MG63 (cell line): ENCODE measurements around the gene MYOF. TPM values are rescaled to one million over a fixed set of nuclear protein-coding genes. Genes with fewer than 3 reads are reported as not detected.
"Not testable (repeated sequence)": the region's sequence is repeated elsewhere in the genome, so short reads cannot be mapped to it uniquely, and the experiment has no call there.

ENCODE experiments used
- DNase-seq: peaks from one replicate; pipeline ENCODE4 v3.0.0-alpha.2; 2020
- H3K27me3 ChIP-seq: fragments of 250-450 bp; sonication (Bioruptor Pico); 2 replicates; pipeline ENCODE4 v1.5.1; 2020; ENCODE audit warnings: mild to moderate bottlenecking, moderate library complexity
- H3K36me3 ChIP-seq: fragments of 250-450 bp; sonication (Bioruptor Pico); 2 replicates; pipeline ENCODE4 v1.5.1; 2020; ENCODE audit warnings: mild to moderate bottlenecking, moderate library complexity
- H3K4me3 ChIP-seq: fragments of 250-450 bp; sonication (Bioruptor Pico); 2 replicates; pipeline ENCODE4 v1.5.1; 2020; ENCODE audit warnings: mild to moderate bottlenecking, moderate library complexity
- H3K9me3 ChIP-seq: fragments of 250-450 bp; sonication (Bioruptor Pico); 2 replicates; pipeline ENCODE4 v1.5.1; 2020; ENCODE audit warnings: mild to moderate bottlenecking, moderate library complexity
- total RNA-seq: library from RNA; depleted of rRNA; stranded (reverse); fragments of >200 nt; shearing (Covaris generic); gene quantifications from 2 replicates; pipeline ENCODE4 v1.2.3, GENCODE V29; 2014; ENCODE audit warnings: low replicate concordance

The MYOF gene
- total RNA-seq, 1 experiment from 2014 or later: 75.6 TPM

DNA sequence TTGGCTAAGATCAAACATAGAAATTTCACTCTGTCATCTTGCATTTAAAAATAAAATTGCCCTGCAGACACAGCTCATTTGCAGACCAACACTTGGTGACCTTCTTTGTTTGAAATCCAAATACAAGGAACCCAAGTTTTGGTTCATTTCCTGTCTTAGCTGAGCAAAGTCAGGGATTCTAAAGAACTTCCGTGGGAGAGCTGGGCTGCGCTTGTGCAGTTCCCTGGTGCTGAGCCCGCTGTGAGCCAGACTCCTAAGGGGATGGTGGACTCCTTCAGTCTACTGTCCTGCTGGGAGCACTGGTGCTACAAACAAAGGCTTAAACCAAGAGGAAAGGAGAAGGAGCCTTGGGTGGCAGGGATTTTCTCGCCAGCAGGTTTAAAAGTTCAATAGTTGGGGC, 60.0 kb downstream of the MYOF start:
- H3K36me3 ChIP-seq: peaks cover 57% of the 10 kb centered on the region
- no peak overlapping the region for H3K4me3 ChIP-seq
- DNase-seq: no peak
- H3K9me3 ChIP-seq: no peaks in the 10 kb centered on the region
- no peaks in the 10 kb centered on the region for H3K27me3 ChIP-seq

DNA sequence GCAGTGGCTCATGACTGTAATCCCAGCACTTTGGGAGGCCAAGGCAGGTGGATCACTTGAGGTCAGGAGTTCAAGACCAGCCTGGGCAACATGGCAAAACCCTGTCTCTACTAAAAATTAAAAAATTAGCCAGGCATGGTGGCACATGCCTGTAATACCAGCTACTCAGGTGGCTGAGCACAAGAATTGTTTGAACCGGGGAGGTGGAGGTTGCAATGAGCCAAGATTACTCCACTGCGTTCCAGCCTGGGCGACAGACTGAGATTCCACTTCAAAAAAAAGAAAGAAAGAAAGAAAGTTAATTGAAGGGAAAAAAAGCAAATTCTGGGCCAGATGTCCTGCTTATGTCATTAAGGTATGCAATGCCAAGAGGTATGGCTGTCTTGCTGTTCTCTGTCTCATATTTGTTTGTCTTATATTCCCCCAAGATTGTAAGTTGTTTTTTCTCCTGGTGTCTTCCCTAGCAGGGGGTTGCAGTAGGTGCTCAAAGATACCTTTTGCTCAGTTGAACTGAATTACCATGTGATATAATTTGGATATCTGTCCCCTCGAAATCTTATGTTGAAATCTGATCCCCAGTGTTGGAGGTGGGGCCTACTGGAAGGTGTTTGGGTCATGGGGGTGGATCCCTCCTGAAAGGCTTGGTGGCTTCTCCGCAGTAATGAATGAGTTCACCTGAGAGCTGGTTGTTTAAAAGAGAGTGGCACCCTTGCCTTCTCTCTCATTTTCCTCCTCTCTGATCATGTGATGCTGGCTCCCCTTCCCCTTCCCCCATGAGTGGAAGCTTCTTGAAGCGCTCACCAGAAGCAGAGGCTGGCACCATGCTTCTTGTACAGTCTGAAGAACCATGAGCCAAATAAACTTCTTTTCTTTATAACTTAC, 60.9 kb downstream of the MYOF start:
- peaks cover 59% of the 10 kb centered on the region for H3K36me3 ChIP-seq
- H3K9me3 ChIP-seq: no peaks in the 10 kb centered on the region
- no peak for DNase-seq
- H3K4me3 ChIP-seq: no peak overlapping the region
- H3K27me3 ChIP-seq: no peaks in the 10 kb centered on the region

DNA sequence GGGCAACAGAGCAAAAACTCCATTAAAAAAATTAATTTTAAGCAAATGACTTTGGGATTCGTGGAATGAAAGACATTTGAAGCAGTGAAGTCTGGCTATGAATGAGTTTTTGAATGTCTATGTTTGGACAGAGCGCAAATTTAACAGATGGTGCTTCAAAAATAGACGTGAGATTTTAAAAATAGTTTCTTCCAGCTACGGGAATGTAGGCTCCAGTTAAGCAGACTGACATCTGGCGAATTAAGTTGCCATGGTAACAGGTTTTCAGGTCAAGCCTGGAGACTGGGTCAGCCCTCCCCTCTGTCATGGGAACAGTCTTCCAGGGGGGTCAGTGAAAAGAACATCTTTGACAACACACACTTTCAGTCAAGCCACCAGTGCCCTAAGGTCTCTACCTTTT, 62.0 kb downstream of the MYOF start:
- H3K9me3 ChIP-seq: no peaks in the 10 kb centered on the region
- peaks cover 56% of the 10 kb centered on the region for H3K36me3 ChIP-seq
- no peak for DNase-seq
- no peak overlapping the region for H3K4me3 ChIP-seq
- no peaks in the 10 kb centered on the region for H3K27me3 ChIP-seq

- not testable (repeated sequence) for H3K4me3 ChIP-seq, H3K9me3 ChIP-seq, DNase-seq, H3K27me3 ChIP-seq
- H3K36me3 ChIP-seq: peaks cover 62% of the 10 kb centered on the region
Measured at GRCh38 chr10:93419016-93419415, 63.1 kb downstream of the MYOF start.

GRCh38 chr10:93417921-93418320, 64.2 kb downstream of the MYOF start:
- Histone ChIP-seq H3K36me3 (peaks cover 66% of the 10 kb centered on the region), H3K27me3 (no peaks in the 10 kb centered on the region), H3K4me3 (no peak overlapping the region), H3K9me3 (no peaks in the 10 kb centered on the region)
- no peak for DNase-seq

DNA sequence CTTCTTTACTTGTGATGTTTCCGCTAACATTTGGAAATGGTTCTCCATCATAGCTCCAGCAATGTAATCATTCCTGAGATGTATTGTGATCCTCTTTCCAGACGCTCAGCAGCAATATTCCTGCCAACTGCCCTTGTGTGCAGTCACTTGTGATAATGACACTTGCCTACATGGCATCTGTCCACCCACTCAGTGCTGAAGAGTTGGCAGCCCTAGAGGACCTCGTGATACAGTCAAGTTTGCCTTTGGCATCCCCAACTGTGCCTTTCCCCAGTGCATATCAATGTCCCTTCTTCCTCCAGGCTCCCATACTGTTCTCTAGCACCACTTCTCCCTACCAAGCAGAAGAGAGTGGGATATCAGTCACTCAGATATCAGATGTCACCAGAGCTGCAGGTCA, 64.9 kb downstream of the MYOF start:
- Histone ChIP-seq H3K4me3 (no peak overlapping the region), H3K36me3 (peaks cover 69% of the 10 kb centered on the region)

DNA sequence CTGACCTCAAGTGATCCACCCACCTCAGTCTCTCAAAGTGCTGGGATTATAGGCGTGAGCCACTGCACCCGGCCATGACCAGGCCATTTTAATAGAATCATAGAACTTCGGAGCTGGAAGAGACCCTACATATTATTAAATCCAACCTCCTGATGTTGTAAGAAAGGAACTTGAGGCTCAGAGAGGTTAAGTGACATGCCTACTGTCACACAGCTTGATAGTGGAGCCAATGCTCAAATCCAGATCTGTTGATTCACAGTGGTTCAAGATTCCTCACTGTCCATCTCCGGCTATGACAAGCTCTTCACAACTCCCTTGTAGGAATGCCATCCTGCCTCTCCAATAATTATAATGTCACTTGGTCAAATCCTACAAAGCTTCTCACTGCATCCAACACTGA, 65.3 kb downstream of the MYOF start:
- Histone ChIP-seq H3K27me3 (no peaks in the 10 kb centered on the region), H3K36me3 (peaks cover 69% of the 10 kb centered on the region), H3K9me3 (no peaks in the 10 kb centered on the region), H3K4me3 (no peak overlapping the region)
- DNase-seq: no peak

More for the DNA sequence above, 64.9 kb downstream of the MYOF start:
- DNase-seq: no peak
- Histone ChIP-seq H3K9me3 (no peaks in the 10 kb centered on the region), H3K27me3 (no peaks in the 10 kb centered on the region)

- H3K4me3 ChIP-seq: no peak overlapping the region
- H3K36me3 ChIP-seq: peaks cover 62% of the 10 kb centered on the region
- no peaks in the 10 kb centered on the region for H3K27me3 ChIP-seq
- no peaks in the 10 kb centered on the region for H3K9me3 ChIP-seq
- DNase-seq: no peak
Measured at GRCh38 chr10:93415693-93416092, 66.4 kb downstream of the MYOF start.

- no peak for DNase-seq
- H3K4me3 ChIP-seq: no peak overlapping the region
- no peaks in the 10 kb centered on the region for H3K27me3 ChIP-seq
- H3K36me3 ChIP-seq: peaks cover 62% of the 10 kb centered on the region
- H3K9me3 ChIP-seq: no peaks in the 10 kb centered on the region
Measured at GRCh38 chr10:93413252-93413689, 68.9 kb downstream of the MYOF start.

GRCh38 chr10:93412801-93413200, 69.3 kb downstream of the MYOF start:
- Histone ChIP-seq H3K36me3 (peaks cover 62% of the 10 kb centered on the region), H3K27me3 (no peaks in the 10 kb centered on the region)

DNA sequence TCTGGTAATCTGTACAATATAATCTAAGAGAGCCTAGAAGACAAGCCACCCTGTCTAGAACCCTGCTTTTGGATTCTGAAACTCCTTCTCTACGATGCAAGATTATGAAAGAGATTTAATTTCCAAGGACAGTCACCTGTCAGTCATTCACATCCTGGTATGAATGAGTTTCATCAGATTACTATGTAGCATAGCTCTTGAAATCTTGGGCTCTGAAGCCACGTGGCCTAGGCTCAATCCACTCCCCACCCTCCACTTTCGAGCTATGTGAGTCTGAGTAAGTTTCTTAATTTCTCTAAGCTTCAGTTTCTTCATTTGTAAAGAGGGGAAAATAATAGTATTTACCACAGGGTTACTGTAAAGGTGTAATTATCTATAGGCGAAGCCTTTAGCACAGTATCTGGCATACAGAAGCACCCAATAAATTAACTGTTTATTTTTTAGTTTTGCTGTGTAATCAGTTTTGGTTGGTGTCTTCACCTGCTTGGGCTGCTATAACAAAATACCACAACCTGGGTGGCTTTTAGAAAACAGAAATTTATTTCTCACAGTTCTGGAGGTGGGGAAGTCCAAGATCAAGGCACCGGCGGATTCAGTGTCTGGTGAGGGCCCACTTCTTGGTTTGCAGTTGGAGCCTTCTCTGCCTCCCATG, 71.3 kb downstream of the MYOF start:
- H3K27me3 ChIP-seq: no peaks in the 10 kb centered on the region
- H3K36me3 ChIP-seq: peaks cover 60% of the 10 kb centered on the region
- no peak overlapping the region for H3K4me3 ChIP-seq
- no peaks in the 10 kb centered on the region for H3K9me3 ChIP-seq
- no peak for DNase-seq

More at GRCh38 chr10:93412801-93413200, 69.3 kb downstream of the MYOF start:
- DNase-seq: no peak
- H3K4me3 ChIP-seq: no peak overlapping the region
- H3K9me3 ChIP-seq: no peaks in the 10 kb centered on the region

GRCh38 chr10:93408783-93409182, 73.4 kb downstream of the MYOF start:
- Histone ChIP-seq H3K9me3 (no peaks in the 10 kb centered on the region), H3K36me3 (peaks cover 63% of the 10 kb centered on the region), H3K4me3 (no peak overlapping the region), H3K27me3 (no peaks in the 10 kb centered on the region)
- DNase-seq: no peak

DNA sequence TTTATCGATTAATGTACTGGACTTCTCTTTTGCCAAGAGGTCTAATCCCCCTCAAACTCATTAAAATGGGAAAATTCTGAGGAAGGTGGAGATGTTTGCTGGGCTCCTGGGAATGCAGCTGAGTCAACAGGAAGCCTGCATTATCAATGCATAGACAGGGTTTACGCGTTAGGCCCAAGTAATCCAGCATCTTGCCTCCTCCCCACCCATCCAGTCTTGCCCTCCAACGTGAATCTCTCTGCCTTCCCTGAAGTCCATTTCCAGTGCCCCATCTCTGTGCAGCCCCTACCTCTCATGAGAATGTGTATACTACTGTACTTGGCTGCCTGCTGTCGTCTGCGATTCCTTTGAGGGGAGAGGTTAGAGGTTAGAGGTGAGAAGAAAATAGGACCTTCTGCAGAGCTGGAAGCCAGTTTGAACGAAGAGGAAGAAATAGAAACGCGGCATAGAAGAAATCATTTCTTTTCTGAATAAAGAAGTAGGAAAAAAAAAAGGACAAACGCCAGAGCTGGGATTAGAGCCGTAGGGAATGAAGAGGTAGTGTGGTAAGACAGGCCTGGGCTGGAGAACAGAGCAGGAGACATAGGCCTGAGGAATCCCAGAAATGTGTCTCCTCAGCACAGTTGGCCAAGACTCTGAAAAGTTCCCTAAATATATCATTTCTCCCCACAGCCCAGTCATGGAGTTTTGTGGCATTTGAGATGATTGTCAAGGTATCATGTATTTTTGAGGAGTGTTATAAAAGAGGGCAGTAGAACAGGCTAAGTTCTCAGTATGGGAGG, 75.6 kb downstream of the MYOF start:
- H3K27me3 ChIP-seq: no peaks in the 10 kb centered on the region

GRCh38 chr10:93404048-93404354, 78.1 kb downstream of the MYOF start:
- H3K9me3 ChIP-seq: no peaks in the 10 kb centered on the region
- H3K27me3 ChIP-seq: no peaks in the 10 kb centered on the region
- no peak overlapping the region for H3K4me3 ChIP-seq
- peaks cover 72% of the 10 kb centered on the region for H3K36me3 ChIP-seq
- DNase-seq: no peak

More for the DNA sequence above, 75.6 kb downstream of the MYOF start:
- Histone ChIP-seq H3K36me3 (peaks cover 67% of the 10 kb centered on the region), H3K9me3 (no peaks in the 10 kb centered on the region), H3K4me3 (no peak overlapping the region)
- DNase-seq: no peak

DNA sequence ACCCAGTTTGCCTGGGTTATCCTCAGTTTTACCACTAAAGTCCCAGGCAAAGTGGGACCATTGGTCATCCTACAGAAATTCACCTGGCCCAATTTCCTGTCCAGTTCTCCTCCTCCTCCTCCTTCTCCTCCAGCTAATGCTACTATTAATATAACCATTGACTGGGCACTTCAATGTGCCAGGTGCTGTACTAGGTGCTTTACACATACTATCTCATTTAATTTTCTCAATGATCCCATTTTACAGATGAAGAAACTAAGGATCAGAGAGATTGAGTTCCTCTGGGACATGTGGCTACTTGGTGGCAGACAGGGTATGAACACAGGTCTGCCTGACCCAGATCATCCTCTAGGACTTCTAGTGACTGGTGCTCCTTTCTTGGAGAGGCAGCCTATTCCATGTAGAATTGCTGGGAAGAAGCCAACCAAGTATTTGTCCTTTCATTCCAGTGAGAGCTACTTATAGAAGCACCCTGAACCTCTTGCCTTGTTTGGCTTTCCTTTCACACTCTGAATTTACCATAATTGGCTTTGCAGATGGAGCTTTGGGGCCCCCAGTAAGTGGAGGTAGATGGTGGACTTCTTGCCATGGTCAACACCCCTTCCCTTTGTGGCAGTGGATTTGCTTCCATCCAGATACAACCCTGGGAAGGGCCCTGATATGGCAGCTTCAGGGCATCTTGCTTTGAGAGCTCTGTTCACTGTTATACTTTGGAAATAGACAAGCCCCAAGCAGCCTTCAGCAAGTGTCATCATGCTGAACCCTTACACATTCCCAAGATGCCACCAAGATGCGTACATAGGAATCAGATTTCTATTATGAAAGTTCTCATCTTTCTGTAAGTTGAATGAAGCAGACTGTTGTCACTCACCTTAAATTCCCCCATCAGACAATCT, 78.7 kb downstream of the MYOF start:
- H3K36me3 ChIP-seq: peaks cover 70% of the 10 kb centered on the region
- DNase-seq: no peak
- H3K4me3 ChIP-seq: no peak overlapping the region
- H3K27me3 ChIP-seq: no peaks in the 10 kb centered on the region
- no peaks in the 10 kb centered on the region for H3K9me3 ChIP-seq

DNA sequence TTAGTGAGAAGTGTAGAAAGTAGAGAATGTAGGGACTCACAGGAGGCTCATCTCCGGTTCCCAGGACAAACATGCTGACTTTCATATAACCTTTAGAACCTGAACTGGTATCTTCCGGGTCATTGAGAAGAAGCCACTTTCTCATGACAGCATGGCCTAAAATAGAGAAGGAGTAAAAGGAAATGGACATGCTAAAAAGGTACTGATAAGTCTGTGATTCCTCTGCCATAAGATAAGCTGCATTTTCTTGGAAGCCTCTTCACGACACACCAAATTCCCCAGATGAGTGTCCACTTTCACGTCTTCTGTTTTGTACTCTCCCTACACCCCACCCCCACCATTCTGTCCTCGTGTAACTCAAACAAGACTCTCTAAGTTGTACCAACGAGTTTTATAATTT, 79.9 kb downstream of the MYOF start:
- DNase-seq: no peak
- Histone ChIP-seq H3K36me3 (peaks cover 76% of the 10 kb centered on the region), H3K4me3 (no peak overlapping the region), H3K9me3 (no peaks in the 10 kb centered on the region), H3K27me3 (no peaks in the 10 kb centered on the region)
